Transverse colon (tissue), 4 donors: ENCODE results near the gene CDC37. TPM values are rescaled to one million over a fixed set of nuclear protein-coding genes. Genes with fewer than 3 reads are reported as not detected.

ENCODE experiments used
- DNase-seq: peaks from one replicate; pipeline ENCODE4 v3.0.0-alpha.2; 2019
- H3K27ac ChIP-seq, 4 donors: fragments of 200-600 bp; sonication (generic); 2 replicates each; pipeline ENCODE4 v1.5.1; 2016 to 2018; ENCODE audit warnings: inconsistent platforms in 4 of 4
- H3K27me3 ChIP-seq: fragments of 200-600 bp; sonication (generic); 2 replicates; pipeline ENCODE4 v1.5.1; 2017; ENCODE audit warnings: inconsistent platforms
- H3K36me3 ChIP-seq, 4 donors: fragments of 200-600 bp; sonication (generic); 2 replicates each; pipeline ENCODE4 v1.5.1; 2017 to 2019; ENCODE audit warnings: inconsistent platforms in 4 of 4
- H3K4me1 ChIP-seq, 4 donors: fragments of 200-600 bp; sonication (generic); 2 replicates each; pipeline ENCODE4 v1.5.1; 2017 to 2020; ENCODE audit warnings: inconsistent platforms in 4 of 4
- H3K4me3 ChIP-seq, 4 donors: fragments of 200-600 bp; sonication (generic); 1 replicate in 1 of 4; 2 replicates in 3 of 4; pipeline versions ENCODE4 v1.5.1 to v1.6.1; 2017 to 2019; ENCODE audit warnings: inconsistent platforms in 4 of 4
- H3K9me3 ChIP-seq, 2 donors: fragments of 200-600 bp; sonication (generic); 2 replicates each; pipeline ENCODE4 v1.5.1; 2017 to 2019; ENCODE audit warnings: inconsistent platforms in 2 of 2
- EP300 ChIP-seq: sonication (generic); formaldehyde crosslinking; IDR thresholded peaks from one replicate; pipeline ENCODE4 v1.6.1; 2017; ENCODE audit warnings: antibody characterized with exemption, low read depth
- POLR2A ChIP-seq: fragments of 450-650 bp; IDR thresholded peaks from one replicate; pipeline ENCODE4 v1.6.1; 2016; ENCODE audit warnings: antibody characterized with exemption, mild to moderate bottlenecking, moderate library complexity
- POLR2AphosphoS5 ChIP-seq, 3 donors: sonication (generic); formaldehyde crosslinking; IDR thresholded peaks; one replicate each; pipeline ENCODE4 v1.6.1; 2016; ENCODE audit warnings: antibody characterized with exemption in 3 of 3
- WGBS, 2 donors: methylation state at CpG; one replicate each; pipeline ENCODE4 v1.1.5; 2018; ENCODE audit warnings: low coverage in 1 of 2; 5-methylcytosine and 5-hydroxymethylcytosine counted together
- in situ Hi-C, 4 donors: fragments of 200-750 bp; cut with MboI; loops; one replicate each; pipeline versions ENCODE4 v1.15.0 to v1.15.1; 2017; ENCODE audit warnings: low sequenced_read_pairs in 3 of 4, low pct_ligation_motif_present in 1 of 4, low pct_unique_long_range_greater_than_20kb in 1 of 4
- intact Hi-C: fragments of 100-400 bp; cut with DNase I; formaldehyde crosslinking; loops from one replicate; pipeline ENCODE4 v1.15.1; 2023; ENCODE audit warnings: low total_unique reads
- total RNA-seq, 4 donors: library from RNA; depleted of rRNA; stranded (reverse); fragments of >200 nt; gene quantifications; one replicate each; pipeline ENCODE4 v1.1.0, GENCODE V29; 2016
- TF ChIP-seq, protein P1 (sequence below), 5 experiments: fragments of 200-600 bp in 3 of 5; fragments of 450-650 bp in 2 of 5; sonication (generic) in 3 of 5; IDR thresholded peaks; 1 replicate in 2 of 5; 2 replicates in 3 of 5; pipeline ENCODE4 v1.5.1; 2016 to 2017; ENCODE audit warnings: antibody characterized with exemption in 5 of 5, inconsistent platforms in 3 of 5, mild to moderate bottlenecking in 2 of 5, moderate library complexity in 1 of 5

The CDC37 gene
- total RNA-seq, 4 donors from 2014 or later: 125 to 168 (median 162) TPM

DNA sequence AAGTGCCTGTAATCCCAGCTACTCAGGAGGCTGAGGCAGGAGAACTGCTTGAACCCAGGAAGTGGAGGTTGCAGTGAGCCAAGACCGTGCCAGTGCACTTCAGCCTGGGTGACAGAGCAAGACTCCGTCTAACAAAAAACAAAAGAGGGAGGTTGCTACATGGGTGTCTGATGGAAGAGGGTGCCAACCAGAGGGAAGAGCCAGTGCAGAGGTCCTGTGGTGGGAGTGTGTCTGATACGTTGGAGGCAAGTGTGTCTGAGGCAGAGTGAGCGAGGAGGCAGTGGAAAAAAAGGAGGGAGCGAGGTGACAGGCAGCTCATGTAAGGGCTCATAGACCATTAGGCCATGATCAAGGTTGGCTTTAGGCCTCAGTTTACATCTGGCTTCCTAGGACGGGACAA lies 23.8 kb upstream of the CDC37 start:
- DNase-seq: no peak
- H3K9me3 ChIP-seq: no peaks in the 10 kb centered on the region
- 73 to 76% methylated on average over 5 to 6 of the region's 6 CpGs for WGBS, 2 donors
- peaks cover 57% of the 10 kb centered on the region for H3K27me3 ChIP-seq
- TF ChIP-seq POLR2A: no peak
- TF ChIP-seq EP300: no peak
- TF ChIP-seq, protein P1, sequence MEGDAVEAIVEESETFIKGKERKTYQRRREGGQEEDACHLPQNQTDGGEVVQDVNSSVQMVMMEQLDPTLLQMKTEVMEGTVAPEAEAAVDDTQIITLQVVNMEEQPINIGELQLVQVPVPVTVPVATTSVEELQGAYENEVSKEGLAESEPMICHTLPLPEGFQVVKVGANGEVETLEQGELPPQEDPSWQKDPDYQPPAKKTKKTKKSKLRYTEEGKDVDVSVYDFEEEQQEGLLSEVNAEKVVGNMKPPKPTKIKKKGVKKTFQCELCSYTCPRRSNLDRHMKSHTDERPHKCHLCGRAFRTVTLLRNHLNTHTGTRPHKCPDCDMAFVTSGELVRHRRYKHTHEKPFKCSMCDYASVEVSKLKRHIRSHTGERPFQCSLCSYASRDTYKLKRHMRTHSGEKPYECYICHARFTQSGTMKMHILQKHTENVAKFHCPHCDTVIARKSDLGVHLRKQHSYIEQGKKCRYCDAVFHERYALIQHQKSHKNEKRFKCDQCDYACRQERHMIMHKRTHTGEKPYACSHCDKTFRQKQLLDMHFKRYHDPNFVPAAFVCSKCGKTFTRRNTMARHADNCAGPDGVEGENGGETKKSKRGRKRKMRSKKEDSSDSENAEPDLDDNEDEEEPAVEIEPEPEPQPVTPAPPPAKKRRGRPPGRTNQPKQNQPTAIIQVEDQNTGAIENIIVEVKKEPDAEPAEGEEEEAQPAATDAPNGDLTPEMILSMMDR (IDR thresholded peaks at IDR 0.05): no peak
- no peak for TF ChIP-seq POLR2AphosphoS5 (IDR thresholded peaks at IDR 0.05)
- no peak overlapping the region for H3K27ac ChIP-seq
- in situ Hi-C loops: no loop called here
- H3K4me1 ChIP-seq: peaks cover 10 to 38% (median 30%) of the 10 kb centered on the region in 4 donors
- H3K4me3 ChIP-seq: no peak overlapping the region
- H3K36me3 ChIP-seq: no peaks in the 10 kb centered on the region
- intact Hi-C loops: no loop called here

DNA sequence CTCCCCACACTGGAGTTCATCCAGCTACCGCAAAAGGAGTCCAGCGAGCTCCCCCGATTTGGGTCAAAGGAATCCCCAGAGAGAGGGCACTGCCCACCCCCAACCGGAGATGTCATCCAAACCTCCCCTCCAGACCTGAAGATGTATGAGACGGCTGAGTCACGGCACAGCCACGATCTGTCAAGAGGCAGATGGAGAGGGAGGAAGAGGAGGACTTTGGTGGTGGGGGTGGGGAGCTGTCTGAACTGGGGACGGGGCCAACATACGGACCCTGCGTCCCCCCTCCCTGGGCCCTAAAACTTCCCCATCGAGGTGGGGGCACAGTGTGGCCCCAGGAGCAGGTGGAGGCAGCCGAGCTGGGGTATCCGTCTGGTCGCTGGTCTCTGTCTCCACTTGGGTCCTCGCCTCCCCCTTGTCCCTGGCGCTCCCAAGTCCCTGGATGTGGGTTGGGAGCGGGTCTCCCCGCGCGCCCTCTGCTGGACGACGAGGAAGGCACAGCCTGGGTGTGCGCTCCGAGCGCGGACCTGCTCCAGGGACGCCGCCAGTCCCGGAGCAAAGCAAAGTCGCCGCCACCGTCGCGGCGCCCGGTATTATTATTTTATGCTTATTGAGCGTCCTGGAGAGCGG lies 20.8 kb upstream of the CDC37 start:
- in situ Hi-C loops (no loop called here), intact Hi-C loops (no loop called here)
- 0 to 2% methylated on average over 2 to 38 of the region's 38 CpGs for WGBS, 2 donors
- peaks cover 14 to 43% (median 37%) of the 10 kb centered on the region in 4 donors for H3K4me1 ChIP-seq
- peak overlapping the region; percentile 20 to 55 (median 28) for H3K27ac ChIP-seq
- DNase-seq: peak; percentile 86
- peak overlapping the region; percentile 5 to 46 (median 17) for H3K4me3 ChIP-seq
- peaks cover 82% of the 10 kb centered on the region for H3K27me3 ChIP-seq
- TF ChIP-seq POLR2A: no peak
- peak in 1 of 3 donors; percentile 14 for TF ChIP-seq POLR2AphosphoS5 (IDR thresholded peaks at IDR 0.05)
- TF ChIP-seq, protein P1 (IDR thresholded peaks at IDR 0.05): peak; percentile 84 to 97 (median 93)
- no peaks in the 10 kb centered on the region for H3K36me3 ChIP-seq
- no peaks in the 10 kb centered on the region for H3K9me3 ChIP-seq

- Histone ChIP-seq H3K27ac (no peak overlapping the region), H3K4me3 (no peak overlapping the region), H3K27me3 (peaks cover 95% of the 10 kb centered on the region), H3K36me3 (no peaks in the 10 kb centered on the region), H3K4me1 (peaks cover 15 to 52% (median 39%) of the 10 kb centered on the region in 4 donors), H3K9me3 (no peaks in the 10 kb centered on the region)
- WGBS, 2 donors: 29 to 66% methylated on average over 1 to 3 of the region's 3 CpGs
- TF ChIP-seq POLR2A (no peak), POLR2AphosphoS5 (IDR thresholded peaks at IDR 0.05) (no peak), EP300 (no peak)
- TF ChIP-seq, protein P1 (IDR thresholded peaks at IDR 0.05): no peak
- in situ Hi-C loops (no loop called here), intact Hi-C loops (no loop called here)
- no peak for DNase-seq
Observed at GRCh38 chr19:10422846-10423245, 19.5 kb upstream of the CDC37 start.

GRCh38 chr19:10422046-10422461 lies 18.7 kb upstream of the CDC37 start:
- no peak overlapping the region for H3K4me3 ChIP-seq
- TF ChIP-seq POLR2A (no peak), POLR2AphosphoS5 (IDR thresholded peaks at IDR 0.05) (no peak), EP300 (no peak)
- TF ChIP-seq, protein P1 (IDR thresholded peaks at IDR 0.05): no peak
- in situ Hi-C loops (no loop called here), intact Hi-C loops (no loop called here)
- H3K27me3 ChIP-seq: peaks cover 97% of the 10 kb centered on the region
- no peak for DNase-seq
- WGBS, 2 donors: 35% methylated on average over 4 of the region's 4 CpGs; no CpG with 5 or more reads in 1 of the 2 donors
- no peaks in the 10 kb centered on the region for H3K9me3 ChIP-seq
- peaks cover 15 to 52% (median 39%) of the 10 kb centered on the region in 4 donors for H3K4me1 ChIP-seq
- H3K27ac ChIP-seq: no peak overlapping the region
- no peaks in the 10 kb centered on the region for H3K36me3 ChIP-seq
